ENCODE results near the gene VTCN1.
"Not testable (repeated sequence)": the region's sequence is repeated elsewhere in the genome, so short reads cannot be mapped to it uniquely, and the experiment has no call there.

The VTCN1 gene

DNA sequence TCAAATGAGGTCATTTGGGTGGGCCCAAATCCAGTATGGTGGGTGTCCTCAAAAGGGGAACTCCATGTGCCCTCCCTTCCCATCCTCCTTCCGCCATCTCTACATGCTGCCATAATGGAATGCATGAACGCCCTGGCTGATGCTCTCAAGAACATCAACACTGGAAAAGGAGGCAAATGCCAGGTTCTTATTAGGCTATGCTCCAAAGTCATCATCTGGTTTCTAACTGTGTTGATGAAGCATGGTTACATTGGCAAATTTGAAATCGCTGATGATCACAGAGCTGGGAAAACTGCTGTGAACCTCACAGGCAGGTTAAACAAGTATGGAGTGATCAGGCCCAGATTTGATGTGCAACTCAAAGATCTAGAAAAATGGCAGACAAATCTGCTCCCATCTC, 72.6 kb downstream of the VTCN1 start:
- no peak for DNase-seq
- intact Hi-C loops (cut with DNase I), result no loop called here

- intact Hi-C loops (cut with DNase I), result no loop called here
- DNase-seq, result no peak
Measured at GRCh38 chr1:117137281-117137855, 73.4 kb downstream of the VTCN1 start.

DNA sequence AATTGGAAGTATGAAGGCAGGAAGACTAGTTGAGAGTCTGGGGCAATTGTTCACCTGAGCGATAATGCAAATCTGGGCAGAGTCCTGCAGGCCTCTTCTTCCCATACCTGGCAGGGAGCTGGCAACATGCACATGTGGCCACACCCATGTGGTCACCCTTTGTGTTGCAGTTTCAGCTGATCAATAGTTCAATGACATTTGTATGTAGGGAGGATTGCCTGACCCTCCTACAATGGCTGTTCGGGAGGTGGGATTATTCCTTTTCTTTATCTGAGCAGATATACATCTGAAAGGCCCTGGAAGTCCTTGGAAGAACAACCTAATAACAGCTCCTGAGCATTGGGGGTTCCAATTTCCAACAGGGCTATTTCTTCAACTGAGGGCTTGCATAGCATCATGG, 74.0 kb downstream of the VTCN1 start:
- intact Hi-C loops (cut with DNase I), result no loop called here
- no peak for DNase-seq

- DNase-seq, result no peak
- intact Hi-C loops (cut with DNase I), result no loop called here
Measured at GRCh38 chr1:117135329-117135728, 75.4 kb downstream of the VTCN1 start.

DNA sequence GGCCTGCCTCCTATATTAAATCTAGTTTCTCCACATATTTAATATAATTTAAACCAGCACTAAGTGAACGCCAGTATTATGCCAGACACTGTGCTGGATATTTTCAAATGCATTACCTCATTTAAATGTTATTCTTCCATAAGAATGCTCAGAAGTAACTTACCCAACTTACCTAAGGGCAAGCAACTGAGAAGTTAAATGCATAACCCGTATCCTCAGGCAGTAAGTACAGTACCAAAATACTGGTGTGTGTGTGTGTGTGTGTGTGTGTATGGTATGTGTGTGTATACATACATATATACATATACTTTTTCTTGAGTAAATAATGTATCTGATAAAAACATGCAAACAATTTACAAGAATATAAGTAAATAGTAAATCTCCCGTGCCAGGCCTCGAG, 80.2 kb downstream of the VTCN1 start:
- intact Hi-C loops (cut with DNase I), result no loop called here
- no peak for DNase-seq

DNA sequence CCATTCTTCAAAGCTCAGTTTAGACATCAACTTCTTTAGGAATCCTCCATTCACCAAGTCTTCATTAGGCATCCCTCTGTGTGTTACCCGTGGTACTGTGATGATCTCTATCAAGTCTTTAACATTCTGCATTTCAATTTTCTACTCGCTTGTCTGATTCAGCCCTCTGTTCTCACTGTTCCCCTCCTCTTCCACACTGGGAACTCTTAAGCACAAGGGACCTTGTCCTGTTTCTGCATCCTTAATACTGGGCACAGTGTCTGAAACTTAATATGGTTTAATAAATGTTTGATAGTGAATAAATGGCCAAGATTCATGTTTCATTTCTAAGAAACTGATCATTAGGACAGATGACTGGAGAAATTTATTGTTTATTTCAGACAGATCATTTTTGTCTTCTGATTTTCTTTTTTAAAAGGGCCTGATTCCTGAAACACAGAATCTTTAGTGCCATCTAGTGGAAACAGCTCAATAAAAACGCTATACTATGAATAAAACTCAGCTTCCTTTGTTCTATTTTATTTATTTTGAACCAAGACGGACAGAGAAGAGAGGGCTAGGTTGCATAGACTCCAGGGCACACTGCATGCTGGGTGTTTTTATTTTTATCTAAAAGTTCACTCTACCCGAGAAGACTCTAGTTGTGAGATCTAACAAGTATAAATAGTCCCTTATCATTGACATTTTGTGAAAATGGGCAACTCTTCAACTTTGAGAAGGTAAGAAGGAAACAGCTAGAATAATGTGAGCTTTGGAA, 82.2 kb downstream of the VTCN1 start:
- DNase-seq, result no peak
- intact Hi-C loops (cut with DNase I), result loop anchor here (2.0 to 10.0 kb wide), 2 partner anchors 62 to 236 kb away; partner anchors contain the start of gene MAN1A2

DNA sequence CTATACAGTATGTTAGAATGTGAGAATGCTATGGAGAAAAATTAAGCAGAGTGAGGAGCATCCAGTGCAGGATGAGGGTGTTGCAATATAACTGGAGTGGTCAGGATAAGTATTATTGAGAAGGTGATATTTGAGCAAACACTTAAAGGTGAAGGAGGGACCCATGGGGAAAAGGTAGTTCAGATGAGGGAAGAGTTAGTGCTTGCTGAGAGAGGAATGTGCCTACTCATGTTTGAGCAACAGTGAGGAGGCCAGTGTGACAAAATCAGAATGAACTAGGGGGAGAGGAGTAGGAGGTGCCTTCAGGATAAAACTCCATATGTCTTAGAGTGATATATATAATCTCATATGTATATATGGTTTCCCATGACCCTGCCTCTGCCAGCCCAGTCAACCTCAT, 82.9 kb downstream of the VTCN1 start:
- DNase-seq, result no peak
- intact Hi-C loops (cut with DNase I), result loop anchor here (2.0 to 10.0 kb wide), 2 partner anchors 61 to 237 kb away; partner anchors contain the start of gene MAN1A2

- no peak for DNase-seq
- intact Hi-C loops (cut with DNase I), result loop anchor here (10.0 kb wide), 1 partner anchor 240 kb away; the partner anchor contains the start of gene MAN1A2
Measured at GRCh38 chr1:117124661-117125060, 86.1 kb downstream of the VTCN1 start.

GRCh38 chr1:117123274-117123673, 87.5 kb downstream of the VTCN1 start:
- DNase-seq, result no peak
- intact Hi-C loops (cut with DNase I), result loop anchor here (10.0 kb wide), 1 partner anchor 242 kb away; the partner anchor contains the start of gene MAN1A2

- DNase-seq, result no peak
- intact Hi-C loops (cut with DNase I), result loop anchor here (10.0 kb wide), 1 partner anchor 242 kb away; the partner anchor contains the start of gene MAN1A2
Measured at GRCh38 chr1:117122330-117123025, 88.2 kb downstream of the VTCN1 start.

DNA sequence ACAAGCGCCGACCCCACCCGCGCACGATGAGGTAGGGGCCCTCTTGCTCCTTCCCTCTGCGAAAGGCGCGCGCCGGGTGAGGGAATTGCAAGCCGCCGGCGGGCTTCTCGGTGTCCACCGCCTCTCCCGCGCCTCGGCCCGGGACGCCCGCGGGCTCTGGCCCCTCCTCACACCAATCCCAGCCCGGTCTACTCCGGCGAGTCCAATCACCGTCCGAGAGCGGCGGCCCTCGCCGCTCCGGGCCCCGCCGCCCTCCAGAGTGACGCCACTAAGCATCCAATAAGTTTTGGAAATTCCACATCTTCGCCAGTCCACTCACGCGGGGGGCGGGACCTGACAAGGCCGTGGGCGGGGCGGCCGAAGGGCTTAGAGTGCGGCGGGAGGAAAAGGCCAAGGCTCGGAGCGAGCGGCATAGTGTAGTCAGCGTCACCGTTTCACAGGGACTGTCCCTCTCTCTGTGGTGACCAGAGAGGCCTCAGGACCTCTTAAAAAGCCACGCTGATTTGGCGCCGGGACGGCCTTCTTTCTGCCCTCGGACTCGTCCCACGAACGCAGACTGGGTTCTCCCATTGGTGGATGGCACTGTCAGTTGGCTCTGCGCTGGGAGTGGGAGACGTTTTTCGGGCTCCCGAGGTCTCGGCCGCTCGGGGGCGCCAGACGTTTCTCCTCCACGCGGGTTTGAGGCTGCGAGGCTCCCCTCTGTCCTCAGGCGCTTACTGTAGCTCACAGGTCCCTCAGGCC, 89.0 kb downstream of the VTCN1 start, which contains the start of gene TRIM45:
TRIM45 (minus strand) TSS at position 161 of the 741 bp plus-strand sequence. CDS start 548 bp downstream, outside the sequence.
- DNase-seq, result peak; percentile 95 to 99 (median 97)
- intact Hi-C loops (cut with DNase I), result loop anchor here (10.0 kb wide), 1 partner anchor 243 kb away; the partner anchor contains the start of gene MAN1A2

GRCh38 chr1:117120774-117121588, 89.7 kb downstream of the VTCN1 start:
- intact Hi-C loops (cut with DNase I), result loop anchor here (10.0 kb wide), 1 partner anchor 244 kb away; the partner anchor contains the start of gene MAN1A2
- DNase-seq, result peak in 3 of 42 donors; percentile 12 to 63 (median 36)

GRCh38 chr1:117119144-117119543, 91.6 kb downstream of the VTCN1 start:
- intact Hi-C loops (cut with DNase I); DNase-seq: not testable (repeated sequence)

DNA sequence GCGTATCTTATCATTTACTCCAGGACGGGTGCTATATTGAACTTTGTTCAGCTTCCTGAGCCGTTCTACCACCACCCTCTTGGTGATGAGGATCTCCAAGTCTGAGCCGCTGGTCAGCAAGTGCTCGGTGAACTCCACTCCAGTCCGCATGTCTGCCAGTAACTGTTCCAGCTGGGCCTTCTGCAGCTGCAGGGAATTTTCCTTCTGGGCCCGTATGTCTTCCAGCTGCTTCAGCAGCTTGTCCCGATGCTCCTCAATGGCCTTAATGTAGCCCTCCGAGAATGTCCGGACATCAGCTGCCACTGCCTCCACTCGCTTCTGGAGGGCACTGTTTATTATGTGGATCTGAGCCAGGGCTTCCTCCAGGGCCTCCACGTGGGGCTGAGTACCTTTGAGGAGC, 92.6 kb downstream of the VTCN1 start:
- intact Hi-C loops (cut with DNase I), result no loop called here
- DNase-seq, result peak in 6 of 42 donors; percentile 9 to 45 (median 22)

DNA sequence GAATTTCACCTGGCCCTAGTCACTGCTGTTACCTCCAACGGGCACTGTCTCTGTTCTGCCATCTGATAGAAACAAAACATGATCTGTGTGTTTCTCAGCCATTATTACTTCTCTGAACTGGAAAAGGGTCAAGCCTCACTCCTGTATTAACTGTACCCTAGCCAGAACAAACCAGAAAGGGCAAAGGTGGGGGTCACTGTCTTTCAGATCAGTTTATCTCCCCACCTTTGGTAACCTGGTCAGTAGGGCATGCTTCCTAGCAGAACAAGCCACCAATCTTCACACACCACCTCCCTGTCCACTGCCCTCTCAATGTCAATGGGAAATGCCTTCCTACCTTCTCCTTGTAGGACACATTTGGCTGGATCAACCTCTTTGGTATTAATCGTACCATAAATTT, 93.0 kb downstream of the VTCN1 start:
- intact Hi-C loops (cut with DNase I), result no loop called here
- DNase-seq, result no peak

- intact Hi-C loops (cut with DNase I), result no loop called here
- DNase-seq, result no peak
Measured at GRCh38 chr1:117116784-117117130, 94.0 kb downstream of the VTCN1 start.

DNA sequence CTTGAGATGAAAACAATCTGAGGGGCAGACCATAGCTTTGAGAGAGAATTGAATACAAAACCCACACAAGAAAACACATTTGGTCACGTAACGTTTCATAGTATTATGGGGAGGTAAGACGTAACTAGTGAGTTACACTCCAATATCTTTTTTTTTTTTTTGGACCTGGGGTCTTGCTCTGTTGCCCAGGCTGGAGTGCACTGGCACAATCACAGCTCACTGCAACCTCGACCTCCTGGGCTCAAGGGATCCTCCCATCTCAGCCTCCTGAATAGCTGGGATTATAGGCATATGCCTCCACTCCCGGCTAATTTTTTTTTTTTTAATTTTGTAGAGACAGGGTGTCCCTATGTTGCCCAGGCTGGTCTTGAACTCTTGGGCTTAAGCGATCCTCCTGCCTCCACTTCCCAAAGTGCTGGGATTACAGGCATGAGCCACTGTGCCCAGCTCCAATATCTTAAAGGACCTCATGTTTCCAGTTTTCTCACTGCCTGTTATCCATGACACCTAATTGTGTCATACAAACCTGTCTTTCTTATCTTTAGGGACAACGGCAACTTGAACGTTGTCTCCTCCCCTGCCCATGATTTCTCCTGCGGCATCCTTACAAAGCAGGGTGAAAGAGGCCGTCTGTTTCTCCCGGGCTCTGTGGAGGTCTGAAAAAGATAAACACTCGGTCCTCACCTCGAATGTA, 94.5 kb downstream of the VTCN1 start:
- intact Hi-C loops (cut with DNase I), result no loop called here
- DNase-seq, result no peak

DNA sequence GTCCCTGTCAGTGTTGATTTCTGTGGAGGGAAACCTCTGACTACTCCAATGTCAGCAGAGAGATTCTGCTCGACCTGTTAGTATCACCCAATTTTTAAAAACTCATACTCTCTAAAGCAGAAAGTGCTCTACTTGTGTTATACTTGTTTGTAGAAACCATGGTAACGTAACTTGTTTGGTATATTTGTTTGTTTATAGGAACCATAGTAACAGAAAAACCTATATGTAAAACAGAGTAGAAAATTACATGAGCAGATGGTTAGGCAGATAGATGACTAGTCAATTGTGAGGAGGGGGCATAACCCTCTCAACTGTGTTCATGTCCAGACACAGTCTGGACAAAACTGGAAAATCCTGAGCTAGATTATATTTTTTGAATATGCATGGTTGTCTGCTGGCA, 95.8 kb downstream of the VTCN1 start:
- no peak for DNase-seq
- intact Hi-C loops (cut with DNase I), result no loop called here

Measured in head of caudate nucleus (tissue), 42 donors.